Breast epithelium (tissue), 4 donors: ENCODE data around the gene CYP8B1. TPM values are rescaled to one million over a fixed set of nuclear protein-coding genes. Genes with fewer than 3 reads are reported as not detected.

Experiments
- DNase-seq, 2 donors: peaks; one replicate each; pipeline ENCODE4 v3.0.0-alpha.2; 2019; ENCODE audit warnings: low spot score in 2 of 2
- H3K27ac ChIP-seq, 2 donors: fragments of 200-600 bp; sonication (generic) in 1 of 2; one replicate each; pipeline ENCODE4 v1.5.1; 2016 to 2019; ENCODE audit warnings: mild to moderate bottlenecking in 1 of 2
- H3K27me3 ChIP-seq, 2 donors: fragments of 200-600 bp; sonication (generic) in 1 of 2; one replicate each; pipeline versions ENCODE4 v1.5.1 to v1.6.0; 2017 to 2019; ENCODE audit warnings: control low read depth in 1 of 2, mild to moderate bottlenecking in 1 of 2
- H3K36me3 ChIP-seq: fragments of 200-600 bp; one replicate; pipeline ENCODE4 v1.5.1; 2019
- H3K4me1 ChIP-seq, 2 donors: fragments of 200-600 bp; sonication (generic); one replicate each; pipeline ENCODE4 v1.5.1; 2016 to 2019; ENCODE audit warnings: control low read depth in 1 of 2
- H3K4me3 ChIP-seq, 3 donors: fragments of 200-600 bp; sonication (generic); 1 replicate in 2 of 3; 2 replicates in 1 of 3; pipeline ENCODE4 v1.5.1; 2016 to 2019; ENCODE audit warnings: mild to moderate bottlenecking in 3 of 3, moderate library complexity in 2 of 3
- H3K9me3 ChIP-seq, 2 donors: fragments of 200-600 bp; sonication (generic) in 1 of 2; one replicate each; pipeline ENCODE4 v1.5.1; 2016 to 2019; ENCODE audit warnings: control low read depth in 1 of 2
- POLR2A ChIP-seq: fragments of 450-650 bp; IDR thresholded peaks from one replicate; pipeline ENCODE4 v1.6.1; 2016; ENCODE audit warnings: antibody characterized with exemption, mild to moderate bottlenecking, moderate library complexity
- POLR2AphosphoS5 ChIP-seq, 3 donors: sonication (generic); formaldehyde crosslinking; IDR thresholded peaks; one replicate each; pipeline ENCODE4 v1.6.1; 2017; ENCODE audit warnings: antibody characterized with exemption in 3 of 3
- intact Hi-C: fragments of 100-400 bp; cut with DNase I; formaldehyde crosslinking; loops from one replicate; pipeline ENCODE4 v1.15.1; 2023; ENCODE audit warnings: low total_unique reads
- total RNA-seq, 3 donors: library from RNA; depleted of rRNA; stranded (reverse); fragments of >200 nt; gene quantifications; one replicate each; pipeline ENCODE4 v1.1.0, GENCODE V29; 2016
- TF ChIP-seq, protein P1 (sequence below), 3 donors: fragments of 450-650 bp; IDR thresholded peaks; one replicate each; pipeline ENCODE4 v1.5.1; 2016 to 2017; ENCODE audit warnings: antibody characterized with exemption in 3 of 3, mild to moderate bottlenecking in 3 of 3, moderate library complexity in 3 of 3

CYP8B1 gene
- total RNA-seq, 3 donors from 2014 or later = not detected

- Histone ChIP-seq H3K27me3 (no peaks in the 10 kb centered on the region), H3K36me3 (no peaks in the 10 kb centered on the region), H3K27ac (no peak overlapping the region), H3K9me3 (peaks cover 0 to 3% of the 10 kb centered on the region in 2 donors), H3K4me3 (no peak overlapping the region), H3K4me1 (no peaks in the 10 kb centered on the region)
- no peak for DNase-seq
- no peak for TF ChIP-seq POLR2A
- TF ChIP-seq, protein P1, sequence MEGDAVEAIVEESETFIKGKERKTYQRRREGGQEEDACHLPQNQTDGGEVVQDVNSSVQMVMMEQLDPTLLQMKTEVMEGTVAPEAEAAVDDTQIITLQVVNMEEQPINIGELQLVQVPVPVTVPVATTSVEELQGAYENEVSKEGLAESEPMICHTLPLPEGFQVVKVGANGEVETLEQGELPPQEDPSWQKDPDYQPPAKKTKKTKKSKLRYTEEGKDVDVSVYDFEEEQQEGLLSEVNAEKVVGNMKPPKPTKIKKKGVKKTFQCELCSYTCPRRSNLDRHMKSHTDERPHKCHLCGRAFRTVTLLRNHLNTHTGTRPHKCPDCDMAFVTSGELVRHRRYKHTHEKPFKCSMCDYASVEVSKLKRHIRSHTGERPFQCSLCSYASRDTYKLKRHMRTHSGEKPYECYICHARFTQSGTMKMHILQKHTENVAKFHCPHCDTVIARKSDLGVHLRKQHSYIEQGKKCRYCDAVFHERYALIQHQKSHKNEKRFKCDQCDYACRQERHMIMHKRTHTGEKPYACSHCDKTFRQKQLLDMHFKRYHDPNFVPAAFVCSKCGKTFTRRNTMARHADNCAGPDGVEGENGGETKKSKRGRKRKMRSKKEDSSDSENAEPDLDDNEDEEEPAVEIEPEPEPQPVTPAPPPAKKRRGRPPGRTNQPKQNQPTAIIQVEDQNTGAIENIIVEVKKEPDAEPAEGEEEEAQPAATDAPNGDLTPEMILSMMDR (IDR thresholded peaks at IDR 0.05) = no peak
- no peak for TF ChIP-seq POLR2AphosphoS5 (IDR thresholded peaks at IDR 0.05)
- intact Hi-C loops = no loop called here
These were observed 22.6 kb downstream of the CYP8B1 start for GRCh38 chr3:42853056-42853455.

DNA sequence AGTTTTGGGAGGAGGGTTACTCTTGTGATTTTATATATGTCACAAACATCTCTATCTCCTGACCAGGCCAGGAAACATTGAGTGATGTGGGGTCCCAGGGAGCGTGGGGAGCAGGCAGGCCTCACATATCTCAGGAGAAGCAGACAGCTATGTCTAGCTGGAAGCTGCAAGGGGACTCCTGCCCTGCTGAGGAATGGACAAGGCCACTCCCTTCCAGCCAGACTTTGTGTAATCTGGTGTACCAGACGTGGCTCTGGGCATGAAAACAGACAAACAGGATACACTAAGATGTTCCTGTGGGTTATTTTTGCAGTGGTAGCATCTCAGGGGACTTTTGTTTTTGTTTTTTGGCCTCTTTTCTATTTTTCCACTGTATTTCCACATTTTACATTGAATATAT, 23.2 kb downstream of the CYP8B1 start:
- Histone ChIP-seq H3K4me3 (no peak overlapping the region), H3K27me3 (no peaks in the 10 kb centered on the region), H3K9me3 (no peaks in the 10 kb centered on the region), H3K27ac (no peak overlapping the region), H3K36me3 (no peaks in the 10 kb centered on the region), H3K4me1 (no peaks in the 10 kb centered on the region)
- no peak for DNase-seq
- intact Hi-C loops = no loop called here
- TF ChIP-seq POLR2AphosphoS5 (IDR thresholded peaks at IDR 0.05) (no peak), POLR2A (no peak)
- TF ChIP-seq, protein P1 (IDR thresholded peaks at IDR 0.05) = no peak

DNA sequence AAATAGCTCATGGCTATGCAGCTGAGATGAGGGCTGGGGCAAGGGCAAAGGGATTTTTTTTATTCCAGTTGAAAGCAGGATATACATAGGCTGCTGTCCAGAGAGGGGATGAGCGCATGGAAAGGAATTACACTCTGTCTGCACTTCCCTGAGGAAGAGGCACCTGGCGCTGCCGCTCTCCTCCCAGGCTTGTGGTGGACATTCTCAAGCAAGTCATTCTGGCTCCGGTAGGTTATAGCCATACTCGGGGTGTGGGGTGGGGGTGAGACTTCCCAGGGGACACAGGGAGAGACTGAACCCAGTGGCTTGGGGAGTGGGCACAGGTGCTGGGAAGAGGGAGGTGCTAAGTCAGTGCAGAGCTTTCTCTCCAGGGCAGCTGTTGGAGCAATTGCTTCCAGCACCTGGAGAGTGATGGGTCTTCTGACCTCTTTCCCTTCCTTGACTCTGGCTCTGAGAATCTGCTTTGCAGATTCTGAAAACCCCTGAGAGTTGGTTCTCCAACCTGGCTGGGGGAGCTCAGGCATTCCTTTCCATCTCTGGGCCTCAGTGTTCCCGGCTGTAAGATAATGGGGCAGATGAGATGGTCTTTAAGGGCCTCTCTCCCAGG, 24.3 kb downstream of the CYP8B1 start:
- no peaks in the 10 kb centered on the region for H3K4me1 ChIP-seq
- peak overlapping the region in 1 of 2 donors; percentile 21 for H3K27ac ChIP-seq
- H3K9me3 ChIP-seq = no peaks in the 10 kb centered on the region
- H3K4me3 ChIP-seq = no peak overlapping the region
- DNase-seq = no peak
- intact Hi-C loops = no loop called here
- no peaks in the 10 kb centered on the region for H3K27me3 ChIP-seq
- no peaks in the 10 kb centered on the region for H3K36me3 ChIP-seq
- TF ChIP-seq POLR2AphosphoS5 (IDR thresholded peaks at IDR 0.05) (no peak), POLR2A (no peak)
- TF ChIP-seq, protein P1 (IDR thresholded peaks at IDR 0.05) = no peak

GRCh38 chr3:42850263-42850662, 25.4 kb downstream of the CYP8B1 start:
- Histone ChIP-seq H3K27me3 (no peaks in the 10 kb centered on the region), H3K4me1 (no peaks in the 10 kb centered on the region), H3K36me3 (no peaks in the 10 kb centered on the region), H3K4me3 (no peak overlapping the region), H3K27ac (peak overlapping the region in 1 of 2 donors; percentile 21), H3K9me3 (no peaks in the 10 kb centered on the region)
- TF ChIP-seq POLR2A = no peak
- TF ChIP-seq POLR2AphosphoS5 (IDR thresholded peaks at IDR 0.05) = no peak
- TF ChIP-seq, protein P1 (IDR thresholded peaks at IDR 0.05) = no peak
- DNase-seq = no peak
- intact Hi-C loops = no loop called here

- H3K4me1 ChIP-seq = no peaks in the 10 kb centered on the region
- TF ChIP-seq POLR2AphosphoS5 (IDR thresholded peaks at IDR 0.05) (no peak), POLR2A (no peak)
- TF ChIP-seq, protein P1 (IDR thresholded peaks at IDR 0.05) = no peak
- DNase-seq = no peak
- H3K27ac ChIP-seq = no peak overlapping the region
- H3K9me3 ChIP-seq = no peaks in the 10 kb centered on the region
- intact Hi-C loops = no loop called here
- H3K27me3 ChIP-seq = no peaks in the 10 kb centered on the region
- no peak overlapping the region for H3K4me3 ChIP-seq
- no peaks in the 10 kb centered on the region for H3K36me3 ChIP-seq
These were observed 26.7 kb downstream of the CYP8B1 start for GRCh38 chr3:42849017-42849416.
